HG03432 (cell line): Measurements from ENCODE around the gene ZBTB16.

Experiments
- ATAC-seq: cut with Tn5 transposase; IDR thresholded peaks from one replicate; pipeline ENCODE4 v1.9.1; 2021; ENCODE audit warnings: mild to moderate bottlenecking, moderate library complexity; ENCODE audit not compliant: unreplicated experiment

ZBTB16 gene

DNA sequence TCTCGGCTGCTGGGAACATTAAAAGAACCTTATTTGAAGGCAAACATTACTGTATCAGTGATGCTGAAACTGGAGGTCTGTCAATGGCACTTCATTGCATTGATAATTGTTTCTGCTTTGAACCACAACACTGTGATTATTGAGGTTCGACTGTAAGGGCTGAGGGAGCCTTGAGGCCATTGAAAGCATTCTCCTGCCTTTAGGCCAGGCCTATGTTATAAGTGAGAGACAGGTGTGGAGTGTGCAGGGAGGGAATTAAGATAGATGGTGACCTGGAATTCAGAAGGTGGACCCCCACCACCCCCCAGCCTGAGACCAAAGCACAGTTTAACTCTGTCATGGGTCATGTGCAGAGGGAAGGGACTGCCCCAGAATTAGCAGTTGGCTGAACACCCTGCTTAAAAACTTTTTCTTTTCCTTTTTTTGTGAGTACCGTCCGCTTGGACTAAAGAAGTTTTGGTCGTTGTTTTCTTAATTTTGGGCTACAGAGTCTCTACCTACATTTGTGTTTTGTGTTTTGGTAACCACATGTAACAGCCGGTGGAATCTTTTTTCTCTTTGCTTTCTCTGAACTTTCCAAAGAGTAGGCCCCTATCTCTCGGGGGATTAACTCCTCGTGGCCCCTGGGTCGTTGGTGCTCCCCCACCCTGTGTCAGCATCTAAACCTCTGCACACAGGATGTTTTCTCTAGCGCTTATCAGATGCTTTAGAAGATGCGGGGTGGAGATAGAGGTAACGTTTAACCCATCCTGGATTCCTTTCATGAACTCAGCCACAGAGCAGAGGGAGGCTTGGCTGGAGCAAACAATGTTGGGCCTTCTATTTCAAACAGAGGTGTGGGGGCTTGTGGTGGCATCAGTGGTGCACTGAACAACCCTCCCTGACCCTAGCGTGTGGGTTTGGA, 43.7 kb downstream of the ZBTB16 start:
- no peak for ATAC-seq

- ATAC-seq: no peak
Observed at GRCh38 chr11:114105611-114106010, 46.1 kb downstream of the ZBTB16 start.

DNA sequence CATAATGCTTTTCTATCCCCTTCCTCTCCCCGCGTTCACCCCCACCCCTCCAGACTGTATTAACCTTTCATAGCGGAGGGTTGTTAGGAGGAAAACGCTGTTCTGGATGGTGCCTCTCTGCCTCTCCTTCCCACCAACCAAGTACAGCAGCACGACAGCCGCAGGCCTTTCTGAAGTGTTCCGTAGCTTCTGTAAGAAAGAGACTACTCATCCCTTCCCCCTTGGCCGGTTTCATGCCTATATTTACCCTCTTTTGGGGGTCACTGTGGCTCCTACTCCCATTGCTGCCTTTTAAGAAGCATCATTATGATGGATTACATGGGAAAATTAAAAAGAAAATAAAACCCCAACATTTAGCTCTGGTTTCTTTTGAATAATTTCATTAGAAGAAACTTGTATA, 46.5 kb downstream of the ZBTB16 start:
- ATAC-seq: no peak

DNA sequence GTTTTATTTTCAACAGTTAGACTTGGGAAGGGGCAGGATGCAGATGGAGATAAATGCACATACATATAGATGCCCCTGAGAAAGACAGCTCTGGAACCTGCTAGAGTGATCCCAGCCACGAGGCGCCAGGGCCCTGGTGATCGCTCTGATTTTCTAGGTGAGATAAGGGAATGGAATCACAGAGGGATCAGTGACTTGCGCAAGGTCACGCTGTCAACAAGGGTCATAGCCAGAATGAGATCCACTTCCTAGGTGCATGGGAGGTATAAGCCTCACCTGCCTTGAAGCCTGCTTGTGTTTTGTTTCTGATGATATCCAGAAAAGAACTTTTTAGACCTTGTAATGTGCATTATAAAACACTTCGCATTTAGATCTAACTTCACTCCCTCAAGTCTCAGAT, 47.5 kb downstream of the ZBTB16 start:
- no peak for ATAC-seq

GRCh38 chr11:114108501-114109205, 49.1 kb downstream of the ZBTB16 start:
- ATAC-seq: no peak

DNA sequence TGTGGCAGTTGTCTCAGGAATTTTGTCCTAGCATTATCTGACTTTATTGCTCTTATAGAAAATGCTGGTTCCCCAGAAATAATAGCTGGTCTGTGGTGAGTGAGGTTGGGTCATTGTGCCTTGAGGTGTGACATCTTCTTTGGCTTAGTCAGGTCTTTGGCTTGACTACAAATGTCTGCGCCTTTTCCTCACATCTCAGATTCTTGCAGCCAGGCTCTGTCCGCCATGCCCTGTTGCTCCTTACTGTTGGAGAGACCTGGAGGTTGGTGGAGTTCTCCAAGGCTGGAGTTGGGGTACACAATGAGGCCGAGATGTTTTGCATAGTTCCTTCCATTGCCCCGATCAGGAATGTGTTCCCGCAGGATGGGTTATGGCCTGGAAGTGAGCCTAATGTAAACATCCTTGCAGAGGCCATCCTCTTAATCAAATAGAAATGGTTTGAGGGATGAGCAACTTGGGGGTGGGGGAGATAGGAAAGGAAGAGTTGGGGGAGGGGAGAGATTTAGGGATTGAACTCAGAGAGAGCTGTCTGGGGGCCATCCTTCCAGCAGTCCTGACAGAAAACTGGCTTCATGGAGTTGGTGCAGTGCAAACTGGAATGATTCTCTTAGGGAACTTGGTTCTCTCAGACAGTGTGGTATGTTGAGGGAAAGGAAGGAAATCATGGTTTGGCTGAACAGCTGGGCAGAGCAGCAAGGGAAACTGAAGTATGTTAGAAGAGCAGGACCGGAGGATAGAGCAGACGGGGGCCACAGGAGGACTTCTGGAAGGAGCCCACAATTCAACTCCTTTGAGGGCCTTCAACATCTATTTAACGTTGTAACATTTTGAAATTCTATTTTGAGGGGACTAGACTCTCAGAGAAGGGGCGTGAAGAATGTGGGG, 49.9 kb downstream of the ZBTB16 start:
- no peak for ATAC-seq

- no peak for ATAC-seq
Observed at GRCh38 chr11:114110123-114110522, 50.6 kb downstream of the ZBTB16 start.

GRCh38 chr11:114110952-114111947, 51.7 kb downstream of the ZBTB16 start:
- ATAC-seq: no peak

DNA sequence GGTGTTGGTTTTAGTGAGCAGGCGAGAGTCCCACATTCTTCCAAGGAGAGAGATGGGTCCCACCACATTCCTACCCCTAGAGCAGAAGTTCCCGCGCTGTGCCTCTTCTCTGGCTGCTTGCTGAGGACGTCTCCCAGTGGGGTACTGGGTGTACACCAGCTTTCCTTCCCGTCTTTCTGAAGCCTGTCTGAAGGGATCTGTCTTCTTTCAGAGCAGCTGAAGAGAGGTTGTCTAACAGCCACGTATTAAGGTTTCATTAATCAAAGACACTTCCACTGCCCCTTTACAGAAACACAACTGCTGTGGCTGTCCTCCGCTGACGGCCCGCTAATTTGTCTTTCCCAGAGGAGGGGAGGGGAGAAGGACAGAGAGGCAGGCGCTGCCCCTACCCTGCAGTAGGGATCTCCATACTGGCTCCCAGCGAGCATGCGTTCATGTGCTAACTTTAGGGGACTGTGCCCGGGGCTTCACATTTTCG, 56.0 kb downstream of the ZBTB16 start:
- ATAC-seq: no peak

DNA sequence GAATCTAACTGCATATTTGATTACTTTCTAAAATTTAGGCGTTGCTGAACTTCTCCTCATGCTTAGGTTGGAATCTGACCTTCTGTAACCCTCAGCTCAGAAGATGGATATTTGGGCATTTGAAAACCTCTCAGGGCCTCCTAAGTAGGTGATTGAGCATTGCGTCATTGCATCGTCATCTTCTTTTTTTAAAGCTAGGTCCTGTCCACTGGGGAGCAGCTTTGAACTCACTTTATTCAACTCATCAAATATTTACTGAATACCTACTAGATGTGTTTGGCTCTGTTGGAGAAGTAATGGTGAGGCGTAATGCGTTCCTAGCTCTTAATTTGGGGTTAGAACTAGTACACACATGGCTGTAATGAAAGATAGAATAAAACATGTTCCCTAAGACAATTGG, 56.8 kb downstream of the ZBTB16 start:
- ATAC-seq: no peak

- ATAC-seq: no peak
Observed at GRCh38 chr11:114116800-114117199, 57.3 kb downstream of the ZBTB16 start.

- no peak for ATAC-seq
Observed at GRCh38 chr11:114120606-114121005, 61.1 kb downstream of the ZBTB16 start.

- no peak for ATAC-seq
Observed at GRCh38 chr11:114121138-114121537, 61.6 kb downstream of the ZBTB16 start.

DNA sequence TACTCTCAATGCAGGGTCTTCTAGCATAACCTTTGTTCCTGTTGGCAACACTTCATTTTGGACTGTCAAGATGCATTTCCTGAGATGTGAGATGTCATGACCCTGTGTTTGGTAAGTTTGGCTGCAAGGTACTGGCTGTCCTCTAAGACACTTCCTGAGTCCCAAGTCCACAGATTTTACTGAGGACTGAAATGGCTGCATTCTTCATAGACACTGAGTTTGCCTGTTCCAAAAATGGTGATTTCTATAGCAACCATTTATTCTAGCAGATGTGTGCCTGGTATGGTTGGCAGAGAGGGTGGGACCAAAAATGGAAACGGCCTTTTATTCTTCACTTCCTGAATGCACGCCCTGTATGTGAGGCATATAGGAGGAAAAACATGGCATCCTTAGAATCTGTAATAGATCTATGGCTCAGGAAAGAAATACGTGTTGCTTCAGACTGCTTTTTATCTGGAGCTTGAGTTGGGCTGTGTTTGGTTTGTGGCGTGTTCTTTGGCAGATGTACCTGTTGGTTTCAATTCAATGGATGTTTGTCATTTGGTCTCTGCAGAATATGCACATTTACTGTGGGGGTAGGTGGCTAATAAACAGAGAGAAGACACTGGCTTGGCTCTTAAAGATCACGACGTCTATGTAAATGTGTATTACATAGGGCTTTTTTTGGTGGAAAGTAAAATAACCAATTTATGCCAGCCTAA, 62.4 kb downstream of the ZBTB16 start:
- ATAC-seq: no peak

GRCh38 chr11:114122686-114123085, 63.2 kb downstream of the ZBTB16 start:
- no peak for ATAC-seq

DNA sequence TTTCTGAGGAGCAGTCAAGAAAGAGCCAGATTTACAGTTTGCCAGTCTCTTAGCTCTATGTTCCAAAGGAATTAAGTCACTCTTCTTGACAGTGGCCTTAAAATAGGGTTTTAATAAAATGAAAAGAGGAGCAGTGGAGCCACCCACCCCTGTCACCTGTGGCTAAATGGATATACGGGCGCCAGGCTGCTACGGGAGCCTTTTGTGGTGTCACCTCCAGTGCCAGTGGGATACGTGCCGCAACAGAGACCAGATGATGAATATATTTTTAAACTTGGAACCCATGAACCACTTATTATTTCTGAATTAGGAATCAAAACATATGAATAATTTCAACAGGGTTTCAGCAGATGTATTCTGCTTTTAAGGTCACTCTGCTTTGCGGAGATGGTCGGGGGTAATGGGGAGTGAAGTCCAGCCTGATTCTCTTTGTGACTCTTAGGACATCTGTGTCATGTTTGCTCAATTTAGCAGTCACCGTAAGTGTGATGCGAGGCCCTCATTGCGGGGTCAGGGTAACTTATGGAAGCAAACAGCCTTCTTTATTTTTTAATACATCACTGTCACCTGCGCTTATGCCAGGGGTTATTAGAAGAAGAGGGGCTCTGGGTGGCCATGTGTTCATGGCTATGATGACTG, 64.3 kb downstream of the ZBTB16 start:
- ATAC-seq: no peak

DNA sequence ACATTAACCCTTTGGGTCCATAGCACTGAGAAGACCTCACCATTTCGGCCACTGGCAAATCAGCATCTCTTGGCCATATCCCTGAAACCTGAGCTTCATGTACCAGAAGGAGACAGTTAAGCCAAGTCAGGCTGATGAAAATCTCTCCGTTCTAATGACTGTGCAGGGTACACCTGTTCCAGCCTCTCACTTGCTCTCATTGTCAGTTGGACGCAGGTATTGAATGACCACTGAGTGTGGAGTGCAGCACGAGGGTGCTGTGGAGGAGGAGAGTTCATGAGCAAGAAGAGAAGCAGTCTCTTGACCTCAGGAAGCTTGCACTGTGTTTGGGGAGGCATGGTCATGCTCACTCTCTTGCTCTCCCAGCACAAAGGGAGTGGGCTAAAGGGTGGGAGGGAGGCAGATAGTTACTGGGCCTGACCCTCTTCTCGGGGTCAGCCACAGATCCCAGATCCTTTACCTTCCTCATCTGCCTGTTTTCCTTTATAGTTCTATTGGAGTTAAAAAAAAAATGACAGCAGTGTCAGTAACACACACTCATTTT, 65.2 kb downstream of the ZBTB16 start:
- no peak for ATAC-seq

DNA sequence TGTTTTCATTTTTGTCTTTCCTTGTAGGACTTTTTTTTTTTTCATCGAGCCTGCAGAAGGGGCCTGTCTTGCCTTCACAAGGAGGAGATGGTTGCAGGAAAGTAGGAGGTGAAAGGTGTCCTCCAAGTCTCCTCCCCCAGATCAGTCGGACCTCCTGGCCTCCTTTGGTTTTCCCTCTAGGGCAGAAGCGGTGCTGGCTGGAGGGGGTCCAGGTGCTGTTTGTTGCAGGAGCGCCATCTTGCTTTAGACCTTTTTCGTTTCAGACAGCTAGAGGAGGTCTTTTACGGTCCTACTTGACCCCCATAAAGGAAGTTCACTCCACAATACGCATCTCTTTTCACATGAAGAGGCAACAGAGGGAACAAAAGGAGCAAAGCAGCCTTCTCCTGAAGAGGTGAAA, 66.0 kb downstream of the ZBTB16 start:
- ATAC-seq: no peak

DNA sequence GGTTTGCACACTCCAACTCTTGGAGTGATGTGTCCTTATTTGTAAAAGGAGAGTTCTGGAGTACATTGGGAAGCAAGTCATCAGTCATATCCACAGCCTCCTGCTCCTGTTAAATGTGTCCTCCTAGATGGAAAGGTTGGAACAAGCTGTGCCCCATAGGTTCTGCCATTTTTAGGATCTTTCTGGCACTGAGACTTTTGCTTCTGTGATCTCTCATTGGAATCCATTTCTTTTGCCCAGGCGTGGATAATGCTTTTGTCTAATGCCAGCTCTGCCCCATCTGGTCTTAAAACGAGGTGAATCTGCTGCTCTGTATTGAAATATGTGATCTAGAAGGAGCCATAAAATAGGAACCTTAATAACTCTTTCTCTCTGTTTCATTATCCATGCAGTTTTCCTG, 66.4 kb downstream of the ZBTB16 start:
- ATAC-seq: no peak
